ENCODE data around the gene SLC25A1.

DNA sequence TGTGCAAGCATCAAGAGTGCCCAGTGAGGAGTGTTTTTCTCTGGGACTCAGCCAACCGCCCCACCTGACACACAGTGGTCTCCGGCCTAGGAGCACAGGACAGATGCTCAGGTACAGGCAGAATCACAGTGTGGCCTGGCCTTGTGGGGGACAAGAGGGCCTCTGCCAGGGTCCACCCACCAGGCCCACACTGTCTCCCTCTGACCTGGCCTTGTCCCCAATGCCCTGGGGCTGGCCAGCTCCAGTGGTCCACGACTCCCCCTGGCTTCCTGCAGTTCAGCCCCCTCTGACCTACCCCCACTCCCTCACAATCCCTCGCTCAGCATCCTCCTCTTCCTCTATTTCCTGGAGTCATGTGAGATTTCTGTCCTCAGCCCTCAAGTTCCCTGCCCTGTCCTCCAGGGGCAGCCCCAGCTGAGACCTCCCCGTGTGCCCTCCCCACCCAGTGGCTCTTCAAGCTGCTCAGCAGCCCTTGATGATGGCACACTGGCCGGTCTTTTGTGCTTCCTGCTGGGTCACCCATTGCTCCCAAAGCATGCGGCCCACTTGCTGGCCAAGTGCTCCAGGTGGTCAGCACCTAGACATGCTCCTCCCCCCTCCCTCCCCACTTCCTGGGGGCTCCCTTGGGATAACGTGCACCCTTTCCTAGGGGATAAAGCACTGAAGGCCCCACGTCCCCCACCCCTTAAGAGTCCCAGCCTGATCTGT is 45.7 kb downstream of the SLC25A1 start:
- TF ChIP-seq POLR2A (IDR thresholded peaks at IDR 0.05; ENCODE audit: low read depth, low read length) (no peak), POLR2AphosphoS5 (IDR thresholded peaks at IDR 0.05; ENCODE audit: low read depth, low read length) (no peak), TAF1 (IDR thresholded peaks at IDR 0.05; ENCODE audit: low read depth, low read length) (no peak), SPI1 (IDR thresholded peaks at IDR 0.05; ENCODE audit: low read depth, low read length) (no peak), POU2F2 (IDR thresholded peaks at IDR 0.05; ENCODE audit: low read depth, low read length) (no peak), PAX5 (IDR thresholded peaks at IDR 0.05; ENCODE audit: insufficient read depth, low read length, severe bottlenecking) (no peak)
